H1 (cell line): ENCODE data around the gene ASCC3.

ENCODE experiments used
- ATF3 ChIP-seq: IDR thresholded peaks from 2 replicates; pipeline ENCODE4 v1.6.1; 2011; ENCODE audit warnings: low read depth, mild to moderate bottlenecking, low read length; ENCODE audit not compliant: insufficient read depth
- BCL11A ChIP-seq, 2 experiments: IDR thresholded peaks; one replicate each; pipeline ENCODE4 v1.6.1; 2011; ENCODE audit warnings: low read depth in 2 of 2, low read length in 2 of 2, mild to moderate bottlenecking in 2 of 2
- EGR1 ChIP-seq: IDR thresholded peaks from 2 replicates; pipeline ENCODE4 v1.6.1; 2011; ENCODE audit warnings: low read depth, low read length, borderline replicate concordance
- EZH2 ChIP-seq: fragments of 200-600 bp; sonication (generic); IDR thresholded peaks from 2 replicates; pipeline ENCODE4 v1.7.1; 2012; ENCODE audit warnings: low read depth, mild to moderate bottlenecking, moderate library complexity, low read length, inconsistent platforms; ENCODE audit not compliant: severe bottlenecking
- HDAC2 ChIP-seq, 2 experiments: fragments of 300-600 bp in 1 of 2; sonication (generic) in 1 of 2; IDR thresholded peaks; 2 replicates each; pipeline ENCODE4 v1.6.1; 2011 to 2012; ENCODE audit warnings: low read depth in 2 of 2, low read length in 2 of 2, mild to moderate bottlenecking in 2 of 2, moderate library complexity in 2 of 2, borderline replicate concordance in 1 of 2, inconsistent platforms in 1 of 2
- POLR2A ChIP-seq, 2 experiments: IDR thresholded peaks; 1 replicate in 1 of 2; 2 replicates in 1 of 2; pipeline ENCODE4 v1.6.1; 2011; ENCODE audit warnings: low read depth in 2 of 2, low read length in 2 of 2, mild to moderate bottlenecking in 2 of 2; ENCODE audit errors: control extremely low read depth in 1 of 2
- RBBP5 ChIP-seq: IDR thresholded peaks from 2 replicates; pipeline ENCODE4 v1.7.1; 2012; ENCODE audit warnings: low read depth, mild to moderate bottlenecking, inconsistent platforms, low read length, moderate library complexity, borderline replicate concordance
- RNF2 ChIP-seq: fragments of 200-900, 300-1000 bp; sonication (generic); IDR thresholded peaks from 2 replicates; pipeline ENCODE4 v1.7.1; 2016; ENCODE audit warnings: borderline replicate concordance, low read depth, mild to moderate bottlenecking, antibody characterized with exemption, low read length; ENCODE audit not compliant: poor library complexity, severe bottlenecking; ENCODE audit errors: missing control alignments
- SIX5 ChIP-seq: IDR thresholded peaks from 2 replicates; pipeline ENCODE4 v1.6.1; 2011; ENCODE audit warnings: mild to moderate bottlenecking, low read depth, low read length
- TAF7 ChIP-seq: optimal IDR thresholded peaks from 2 replicates; pipeline ENCODE3; 2011; ENCODE audit warnings: low read depth, mild to moderate bottlenecking, inconsistent platforms, low read length, moderate library complexity, borderline replicate concordance
- USF2 ChIP-seq: IDR thresholded peaks from 2 replicates; pipeline ENCODE4 v1.6.1; 2011; ENCODE audit warnings: low read length, improper control_type of control experiment
- YY1 ChIP-seq: IDR thresholded peaks from 2 replicates; pipeline ENCODE4 v1.6.1; 2011; ENCODE audit warnings: low read depth, mild to moderate bottlenecking, low read length
- TF ChIP-seq, protein P1 (sequence below), 3 experiments: IDR thresholded peaks; 1 replicate in 2 of 3; 2 replicates in 1 of 3; pipeline versions ENCODE4 v1.5.1 to v1.6.1; 2011; ENCODE audit warnings: low read length in 3 of 3, mild to moderate bottlenecking in 3 of 3, inconsistent platforms in 2 of 3, low read depth in 1 of 3, moderate library complexity in 1 of 3; ENCODE audit not compliant: insufficient read depth in 1 of 3; ENCODE audit errors: control extremely low read depth in 1 of 3
- TF ChIP-seq, protein P2 (sequence below): IDR thresholded peaks from 2 replicates; pipeline ENCODE4 v1.6.1; 2012; ENCODE audit warnings: inconsistent platforms

DNA sequence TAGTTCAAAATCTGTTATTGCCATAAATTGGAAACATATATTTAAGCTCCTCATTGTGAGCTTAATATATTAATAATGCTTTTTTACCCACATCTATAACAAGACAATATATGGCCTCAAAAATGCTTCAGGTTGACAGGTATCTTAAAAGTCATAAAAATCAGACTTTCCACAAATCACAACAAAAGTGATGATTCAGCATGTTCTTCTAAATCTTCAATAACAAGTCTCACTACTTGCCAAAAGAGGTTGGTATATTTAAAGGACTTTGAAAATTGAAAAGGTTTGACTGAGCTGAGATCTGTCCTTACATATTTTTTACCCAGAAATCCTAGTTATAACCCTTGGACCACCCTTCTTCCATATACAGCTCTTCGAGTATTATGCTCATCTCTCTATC is 41.7 kb downstream of the ASCC3 start:
- TF ChIP-seq RBBP5 (no peak), YY1 (no peak), EZH2 (no peak), EGR1 (no peak), POLR2A (IDR thresholded peaks at IDR 0.05; ENCODE audit: control extremely low read depth in 1 of 2, low read depth in 2 of 2, low read length in 2 of 2) (no peak), RNF2 (no peak), HDAC2 (IDR thresholded peaks at IDR 0.05; ENCODE audit: borderline replicate concordance in 1 of 2, low read depth in 2 of 2, low read length in 2 of 2) (no peak), TAF7 (no peak), BCL11A (IDR thresholded peaks at IDR 0.05; ENCODE audit: low read depth in 2 of 2, low read length in 2 of 2) (no peak), SIX5 (no peak), USF2 (no peak), ATF3 (no peak)
- TF ChIP-seq, protein P1, sequence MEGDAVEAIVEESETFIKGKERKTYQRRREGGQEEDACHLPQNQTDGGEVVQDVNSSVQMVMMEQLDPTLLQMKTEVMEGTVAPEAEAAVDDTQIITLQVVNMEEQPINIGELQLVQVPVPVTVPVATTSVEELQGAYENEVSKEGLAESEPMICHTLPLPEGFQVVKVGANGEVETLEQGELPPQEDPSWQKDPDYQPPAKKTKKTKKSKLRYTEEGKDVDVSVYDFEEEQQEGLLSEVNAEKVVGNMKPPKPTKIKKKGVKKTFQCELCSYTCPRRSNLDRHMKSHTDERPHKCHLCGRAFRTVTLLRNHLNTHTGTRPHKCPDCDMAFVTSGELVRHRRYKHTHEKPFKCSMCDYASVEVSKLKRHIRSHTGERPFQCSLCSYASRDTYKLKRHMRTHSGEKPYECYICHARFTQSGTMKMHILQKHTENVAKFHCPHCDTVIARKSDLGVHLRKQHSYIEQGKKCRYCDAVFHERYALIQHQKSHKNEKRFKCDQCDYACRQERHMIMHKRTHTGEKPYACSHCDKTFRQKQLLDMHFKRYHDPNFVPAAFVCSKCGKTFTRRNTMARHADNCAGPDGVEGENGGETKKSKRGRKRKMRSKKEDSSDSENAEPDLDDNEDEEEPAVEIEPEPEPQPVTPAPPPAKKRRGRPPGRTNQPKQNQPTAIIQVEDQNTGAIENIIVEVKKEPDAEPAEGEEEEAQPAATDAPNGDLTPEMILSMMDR (IDR thresholded peaks at IDR 0.05; ENCODE audit: control extremely low read depth in 1 of 3, insufficient read depth in 1 of 3, low read depth in 1 of 3, low read length in 3 of 3): no peak
- TF ChIP-seq, protein P2, sequence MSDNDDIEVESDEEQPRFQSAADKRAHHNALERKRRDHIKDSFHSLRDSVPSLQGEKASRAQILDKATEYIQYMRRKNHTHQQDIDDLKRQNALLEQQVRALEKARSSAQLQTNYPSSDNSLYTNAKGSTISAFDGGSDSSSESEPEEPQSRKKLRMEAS: no peak
